ENCODE results near the gene CCDC171. TPM values are rescaled to one million over a fixed set of nuclear protein-coding genes. Genes with fewer than 3 reads are reported as not detected.
A peak's percentile ranks its signal among the peaks of the same experiment; 100 is the strongest.

Gene CCDC171
- total and polyA plus RNA-seq, 10 of the 15 experiments (the other 5 are each of a cell fraction or from before 2014, with no cell fraction given) = 1.00 to 7.2 (median 2.8) TPM

GRCh38 chr9:15856591-15856990, 303.7 kb downstream of the CCDC171 start:
- TF ChIP-seq KAT2A (conservative IDR thresholded peaks at IDR 0.05; ENCODE audit: control insufficient read depth, low read depth, low read length) = no peak
- no peak for TF ChIP-seq TARDBP (IDR thresholded peaks at IDR 0.05; ENCODE audit: borderline replicate concordance)
- no peak for TF ChIP-seq CBX3 (IDR thresholded peaks at IDR 0.05; ENCODE audit: borderline replicate concordance, low read depth)
- TF ChIP-seq EZH2 (IDR thresholded peaks at IDR 0.05; ENCODE audit: borderline replicate concordance, control insufficient read depth, low read depth, low read length) = no peak
- no peak for TF ChIP-seq NFYB (IDR thresholded peaks at IDR 0.05; ENCODE audit: insufficient read depth, low read depth, low read length)
- no peak for TF ChIP-seq ZBED1 (IDR thresholded peaks at IDR 0.05; ENCODE audit: borderline replicate concordance)
- TF ChIP-seq CEBPB (IDR thresholded peaks at IDR 0.05; ENCODE audit: borderline replicate concordance in 1 of 2, low read depth in 2 of 2, low read length in 2 of 2) = no peak
- TF ChIP-seq RBBP5 (conservative IDR thresholded peaks at IDR 0.05) = no peak
- no peak for TF ChIP-seq NFIC (IDR thresholded peaks at IDR 0.05; ENCODE audit: low read depth, low read length)
- ATAC-seq = no peak

GRCh38 chr9:15867334-15867733, 314.5 kb downstream of the CCDC171 start:
- DNase-seq (ENCODE audit: low read depth, low spot score) (no peak), ATAC-seq (peak; percentile 37; the same call in 2 of the 3 replicates), FAIRE-seq (no peak)
- in situ Hi-C loops (cut with MboI) = no loop called here
- H2AFZ ChIP-seq (ENCODE audit: control insufficient read depth, low read depth, low read length) = no peak overlapping the region
- no peaks in the 10 kb centered on the region for H3K4me1 ChIP-seq (ENCODE audit: control insufficient read depth, insufficient read depth, low read length)
- no TSS peak for BruUV-seq (replicated peaks)
- H4K20me1 ChIP-seq (ENCODE audit: control insufficient read depth, insufficient read depth) = no peaks in the 10 kb centered on the region
- H3K27ac ChIP-seq (ENCODE audit: control insufficient read depth, insufficient read depth) = no peak overlapping the region
- intact Hi-C loops (cut with micrococcal nuclease; ENCODE audit: unreplicated experiment) = no loop called here
- CTCF ChIA-PET = interaction anchor here (0.9 to 1.0 kb wide), 2 partner anchors 60 to 266 kb away, joined by 3 to 4 read pairs; no protein-coding TSS in a partner anchor
- no peaks in the 10 kb centered on the region for H3K9me3 ChIP-seq (replicated peaks; ENCODE audit: control insufficient read depth, insufficient read depth, low read length)
- RAD21 ChIA-PET (ENCODE audit: unreplicated experiment) = interaction anchor here (1.2 kb wide), 1 partner anchor 260 kb away, joined by 3 read pairs; no protein-coding TSS in a partner anchor
- no peak overlapping the region for H3K9ac ChIP-seq (ENCODE audit: control insufficient read depth, insufficient read depth, low read length)
- no peaks in the 10 kb centered on the region for H3K79me2 ChIP-seq (ENCODE audit: control insufficient read depth, insufficient read depth, low read length)
- H3K4me3 ChIP-seq = no peak overlapping the region
- H3K27me3 ChIP-seq (replicated peaks in 1 of 2; ENCODE audit: control insufficient read depth in 2 of 2, insufficient read depth in 2 of 2, low read length in 1 of 2) = no peaks in the 10 kb centered on the region
- SMC1A ChIA-PET (ENCODE audit: uncharacterized antibody, unreplicated experiment) = no interaction called here
- no peak overlapping the region for H3K4me2 ChIP-seq (ENCODE audit: control insufficient read depth, insufficient read depth)
- no peaks in the 10 kb centered on the region for H3K36me3 ChIP-seq (ENCODE audit: control insufficient read depth in 2 of 2, insufficient read depth in 2 of 2, low read length in 1 of 2)
- 31% methylated on average over 2 of the region's 2 CpGs for WGBS (ENCODE audit: insufficient coverage, insufficient replicate concordance, low lambda C conversion rate, missing lambda C conversion rate)
- POLR2A ChIA-PET = no interaction called here
- no peak for TF ChIP-seq TCF3 (IDR thresholded peaks at IDR 0.05; ENCODE audit: borderline replicate concordance, insufficient read depth, low read depth, low read length)
- no peak for TF ChIP-seq RCOR1 (conservative IDR thresholded peaks at IDR 0.05; ENCODE audit: low read depth, low read length)
- no peak for TF ChIP-seq SMC3 (IDR thresholded peaks at IDR 0.05; ENCODE audit: borderline replicate concordance, low read length)
- TF ChIP-seq ZNF687 (IDR thresholded peaks at IDR 0.05) = no peak
- TF ChIP-seq KDM1A (IDR thresholded peaks at IDR 0.05; ENCODE audit: borderline replicate concordance) = no peak
- TF ChIP-seq NR2C2 (IDR thresholded peaks at IDR 0.05; ENCODE audit: borderline replicate concordance, control insufficient read depth, insufficient read length, low read depth) = no peak
- TF ChIP-seq ZNF207 (IDR thresholded peaks at IDR 0.05; ENCODE audit: borderline replicate concordance) = no peak
- no peak for TF ChIP-seq SMAD5 (IDR thresholded peaks at IDR 0.05; ENCODE audit: low read depth)

More at GRCh38 chr9:15856591-15856990, 303.7 kb downstream of the CCDC171 start:
- Histone ChIP-seq H3K79me2 (ENCODE audit: control insufficient read depth, insufficient read depth, low read length) (no peaks in the 10 kb centered on the region), H3K9ac (ENCODE audit: control insufficient read depth, insufficient read depth, low read length) (no peak overlapping the region), H3K4me3 (no peak overlapping the region), H2AFZ (ENCODE audit: control insufficient read depth, low read depth, low read length) (no peak overlapping the region), H3K4me2 (ENCODE audit: control insufficient read depth, insufficient read depth) (no peak overlapping the region), H3K27me3 (replicated peaks in 1 of 2; ENCODE audit: control insufficient read depth in 2 of 2, insufficient read depth in 2 of 2, low read length in 1 of 2) (no peaks in the 10 kb centered on the region), H3K4me1 (ENCODE audit: control insufficient read depth, insufficient read depth, low read length) (no peaks in the 10 kb centered on the region), H3K27ac (ENCODE audit: control insufficient read depth, insufficient read depth) (no peak overlapping the region), H3K9me3 (replicated peaks; ENCODE audit: control insufficient read depth, insufficient read depth, low read length) (no peaks in the 10 kb centered on the region), H4K20me1 (ENCODE audit: control insufficient read depth, insufficient read depth) (no peaks in the 10 kb centered on the region), H3K36me3 (ENCODE audit: control insufficient read depth in 2 of 2, insufficient read depth in 2 of 2, low read length in 1 of 2) (no peaks in the 10 kb centered on the region)
- DNase-seq (ENCODE audit: low read depth, low spot score) (no peak), FAIRE-seq (no peak)
- SMC1A ChIA-PET (ENCODE audit: uncharacterized antibody, unreplicated experiment) = no interaction called here
- POLR2A ChIA-PET = no interaction called here
- intact Hi-C loops (cut with micrococcal nuclease; ENCODE audit: unreplicated experiment) (no loop called here), in situ Hi-C loops (cut with MboI) (no loop called here)
- CTCF ChIA-PET = no interaction called here
- BruUV-seq (replicated peaks) = no TSS peak
- RAD21 ChIA-PET (ENCODE audit: unreplicated experiment) = no interaction called here

Data from GM12878 (cell line).